H54 (cell line): Measurements from ENCODE around the gene MGAT4A.

Source experiments
- DNase-seq: peaks from one replicate; pipeline ENCODE4 v3.0.0; 2011; ENCODE audit warnings: low spot score, mixed read lengths; ENCODE audit not compliant: insufficient read length
- FAIRE-seq: peaks from 3 replicates; lab custom pipeline; 2011; peaks lifted over from hg19 to GRCh38; lab: Jason Lieb, UNC
- POLR2A ChIP-seq: IDR thresholded peaks from 2 replicates; pipeline ENCODE4 v1.6.1; 2011; ENCODE audit warnings: low read depth, mild to moderate bottlenecking, low read length

MGAT4A gene

DNA sequence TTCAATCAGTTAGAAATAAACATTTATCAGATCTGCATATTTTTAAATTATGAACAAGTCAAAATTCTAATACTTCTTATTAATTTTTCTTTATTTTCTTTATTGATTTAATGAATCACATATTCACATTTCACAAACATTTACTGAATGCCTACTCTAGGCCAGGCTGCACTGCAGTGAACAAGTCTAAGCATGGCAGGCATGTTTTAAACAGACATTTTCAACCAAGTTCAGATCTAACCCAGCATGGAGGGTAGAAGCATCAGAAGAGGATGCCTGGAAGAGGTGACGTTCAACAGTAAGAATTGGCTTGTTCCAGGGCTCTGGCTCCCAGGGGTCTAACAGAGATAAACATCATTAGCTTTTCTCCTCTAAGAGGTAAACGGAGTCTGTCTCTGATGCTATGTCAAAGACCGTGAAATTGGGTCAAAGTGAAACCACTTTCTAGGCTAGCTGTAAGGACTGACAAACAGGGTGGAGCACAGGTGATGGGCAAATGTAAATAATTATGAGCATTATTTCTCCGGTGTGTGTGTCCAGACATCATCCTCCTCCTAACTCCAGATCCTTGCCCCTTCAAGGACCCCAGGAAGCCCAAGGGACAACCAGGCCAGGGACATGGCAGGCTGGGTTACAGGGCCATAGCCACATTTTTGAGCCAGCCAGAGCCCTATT lies 72.0 kb downstream of the MGAT4A start:
- no peak for TF ChIP-seq POLR2A
- no peak for FAIRE-seq
- no peak for DNase-seq

DNA sequence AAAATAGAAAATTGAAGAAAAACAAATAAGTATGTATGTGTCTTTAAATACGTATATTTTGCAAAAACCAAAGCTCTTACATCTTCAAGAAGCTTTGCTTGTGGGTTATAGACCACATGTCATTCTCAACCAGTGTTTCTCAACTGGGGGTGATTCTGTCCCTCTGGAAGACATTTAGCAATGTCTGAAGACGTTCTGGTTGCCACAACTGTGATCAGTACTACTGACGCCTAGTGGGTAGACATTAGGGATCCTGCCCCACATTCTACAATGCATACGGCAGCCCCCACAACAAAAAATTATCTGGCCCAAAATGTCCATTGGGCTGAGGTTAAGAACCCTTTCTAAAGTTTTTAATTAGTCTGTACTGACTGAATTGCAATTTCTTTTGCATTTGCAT lies 74.1 kb downstream of the MGAT4A start:
- no peak for FAIRE-seq
- no peak for DNase-seq
- TF ChIP-seq POLR2A = no peak

DNA sequence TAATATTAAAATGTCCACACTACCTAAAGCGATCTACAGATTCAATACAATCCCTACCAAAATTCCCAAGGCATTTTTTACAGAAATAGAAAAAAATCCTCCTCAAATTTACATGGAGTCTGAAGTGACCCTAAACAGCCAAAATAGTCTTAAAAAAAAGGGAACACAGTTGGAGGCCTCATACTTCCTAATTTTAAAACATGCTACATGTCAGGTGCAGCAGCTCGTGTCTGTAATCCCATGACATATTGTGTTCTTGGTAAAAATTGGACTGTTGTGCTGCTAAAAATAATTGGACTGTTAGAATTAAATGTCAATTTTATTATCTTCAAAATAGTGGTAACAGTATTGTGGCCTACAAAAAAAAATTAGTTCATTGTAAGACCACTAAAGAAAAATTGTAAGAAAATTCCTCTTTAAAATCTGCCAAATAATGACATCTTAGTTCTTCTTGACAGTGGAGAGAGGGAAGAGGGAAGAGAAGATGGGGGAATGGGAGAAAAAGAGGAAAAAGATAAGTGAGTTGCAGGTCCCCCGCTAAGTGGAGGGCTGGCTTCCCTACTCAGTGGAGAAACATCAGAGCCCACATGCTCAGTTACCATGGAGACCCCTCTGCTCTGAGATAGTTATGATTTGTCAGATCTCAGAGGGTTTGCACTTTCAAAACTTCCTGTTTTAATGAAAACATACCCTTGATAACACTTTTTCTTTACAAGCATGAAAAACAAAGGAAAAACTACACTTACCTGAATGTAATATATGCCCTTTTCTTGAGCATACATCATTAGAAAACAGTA lies 76.0 kb downstream of the MGAT4A start:
- DNase-seq (no peak), FAIRE-seq (no peak)

DNA sequence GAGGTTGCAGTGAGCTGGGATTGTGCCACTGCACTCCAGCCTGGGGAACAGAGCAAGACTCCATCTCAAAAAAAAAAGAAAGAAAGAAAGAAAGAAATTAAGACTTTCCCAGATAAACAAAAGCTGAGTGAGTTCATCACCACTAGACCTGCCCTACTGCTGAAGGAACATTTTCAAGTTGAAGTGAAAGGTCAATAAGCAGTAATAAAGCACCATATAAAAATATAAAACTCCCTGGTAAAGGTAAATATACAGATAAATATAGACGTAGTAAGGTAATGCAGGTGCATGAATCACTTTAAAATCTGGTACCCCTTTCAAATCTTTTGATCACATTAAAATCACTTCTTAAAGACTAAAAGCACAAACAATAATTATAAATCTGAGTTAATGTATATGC lies 79.9 kb downstream of the MGAT4A start:
- DNase-seq = no peak
- TF ChIP-seq POLR2A = no peak
- no peak for FAIRE-seq

More for the DNA sequence above, 76.0 kb downstream of the MGAT4A start:
- TF ChIP-seq POLR2A = no peak

- no peak for DNase-seq
- no peak for TF ChIP-seq POLR2A
- FAIRE-seq = no peak
Measured at GRCh38 chr2:98649992-98650375, 80.9 kb downstream of the MGAT4A start.

GRCh38 chr2:98649135-98649991 lies 81.6 kb downstream of the MGAT4A start:
- FAIRE-seq (peak; percentile 79), DNase-seq (peak; percentile 31)
- no peak for TF ChIP-seq POLR2A

GRCh38 chr2:98648451-98648850 lies 82.5 kb downstream of the MGAT4A start:
- no peak for TF ChIP-seq POLR2A
- DNase-seq = no peak
- FAIRE-seq = no peak

DNA sequence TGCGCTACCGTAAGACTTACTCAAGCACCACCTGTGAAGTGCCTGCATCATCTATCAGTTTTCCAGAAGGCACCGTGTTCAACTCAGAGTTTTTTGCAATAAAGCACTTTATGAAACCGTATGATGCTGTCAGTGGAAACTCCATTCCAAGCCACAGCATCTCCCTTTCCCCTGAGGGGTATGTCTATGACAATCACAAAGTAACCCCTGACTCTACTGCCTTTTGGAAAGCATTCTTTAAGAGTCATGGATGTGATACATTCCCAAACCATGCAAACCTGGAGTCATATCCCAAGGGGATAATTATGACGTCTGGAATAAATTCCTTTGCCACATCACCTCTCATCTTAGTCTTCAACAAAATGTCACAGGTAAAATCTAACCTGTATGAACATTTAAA lies 83.3 kb downstream of the MGAT4A start:
- TF ChIP-seq POLR2A = no peak
- FAIRE-seq (no peak), DNase-seq (no peak)

DNA sequence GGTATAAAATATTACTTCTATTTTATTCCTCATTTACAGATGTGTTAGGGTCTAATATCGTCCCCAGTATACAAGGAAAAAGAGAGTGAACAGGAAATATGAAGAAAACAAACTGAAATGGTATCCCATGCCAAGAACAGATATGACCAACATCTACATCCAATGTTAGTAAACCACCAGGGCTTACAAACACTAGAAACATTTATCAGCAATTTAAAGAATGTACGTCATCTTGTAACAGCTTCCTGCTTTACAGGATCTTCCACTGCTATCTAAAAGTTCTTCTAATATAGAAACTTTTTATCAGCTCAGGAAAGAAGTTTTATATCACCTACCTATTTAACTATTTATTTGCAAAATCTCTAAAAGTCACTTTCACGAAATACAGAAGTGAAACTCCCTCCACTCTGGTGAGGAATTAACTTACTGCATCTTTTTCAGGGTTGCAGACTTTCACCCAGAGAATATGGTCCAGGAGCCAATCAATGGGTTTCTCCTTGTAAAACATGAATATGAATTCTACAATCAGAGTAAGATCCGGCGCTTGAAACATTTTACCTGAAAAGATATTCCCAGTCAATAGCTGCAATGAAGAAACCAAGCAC lies 87.3 kb downstream of the MGAT4A start:
- FAIRE-seq (no peak), DNase-seq (no peak)
- TF ChIP-seq POLR2A = no peak

DNA sequence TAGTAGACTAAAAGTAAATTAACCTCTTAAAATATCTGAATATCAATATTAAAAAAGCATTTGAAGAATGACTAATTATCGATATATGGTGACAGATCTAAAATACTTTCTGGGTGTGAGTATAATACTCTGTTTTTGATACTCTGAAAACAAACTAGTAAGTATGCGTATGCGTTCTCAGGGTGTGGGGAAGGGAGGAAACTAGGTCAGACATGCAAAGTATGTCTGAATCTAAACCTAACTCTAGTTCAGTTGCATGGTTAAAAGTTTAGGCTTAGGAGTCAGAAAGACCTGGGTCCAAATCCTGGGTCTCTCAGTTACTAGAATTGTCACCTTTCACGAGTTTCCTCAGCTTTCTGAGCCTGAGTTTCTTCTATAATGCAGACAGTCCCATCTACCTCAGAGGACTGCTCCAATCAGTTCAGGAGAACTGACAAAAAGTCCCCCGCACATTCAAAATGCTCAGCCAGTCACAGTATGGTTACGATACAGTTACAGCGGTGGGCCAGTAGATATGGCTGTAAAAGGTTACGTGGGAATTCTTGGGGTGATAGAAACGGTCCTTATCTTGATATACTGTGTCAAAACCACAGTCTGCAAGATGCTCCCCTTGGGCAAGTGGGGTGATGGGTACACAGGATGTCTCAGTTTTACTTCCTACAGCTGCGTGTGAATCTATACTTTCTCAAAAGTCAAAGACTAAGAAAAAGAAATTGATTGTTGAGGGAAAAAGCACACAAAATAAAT lies 93.4 kb downstream of the MGAT4A start:
- FAIRE-seq (no peak), DNase-seq (no peak)
- no peak for TF ChIP-seq POLR2A

DNA sequence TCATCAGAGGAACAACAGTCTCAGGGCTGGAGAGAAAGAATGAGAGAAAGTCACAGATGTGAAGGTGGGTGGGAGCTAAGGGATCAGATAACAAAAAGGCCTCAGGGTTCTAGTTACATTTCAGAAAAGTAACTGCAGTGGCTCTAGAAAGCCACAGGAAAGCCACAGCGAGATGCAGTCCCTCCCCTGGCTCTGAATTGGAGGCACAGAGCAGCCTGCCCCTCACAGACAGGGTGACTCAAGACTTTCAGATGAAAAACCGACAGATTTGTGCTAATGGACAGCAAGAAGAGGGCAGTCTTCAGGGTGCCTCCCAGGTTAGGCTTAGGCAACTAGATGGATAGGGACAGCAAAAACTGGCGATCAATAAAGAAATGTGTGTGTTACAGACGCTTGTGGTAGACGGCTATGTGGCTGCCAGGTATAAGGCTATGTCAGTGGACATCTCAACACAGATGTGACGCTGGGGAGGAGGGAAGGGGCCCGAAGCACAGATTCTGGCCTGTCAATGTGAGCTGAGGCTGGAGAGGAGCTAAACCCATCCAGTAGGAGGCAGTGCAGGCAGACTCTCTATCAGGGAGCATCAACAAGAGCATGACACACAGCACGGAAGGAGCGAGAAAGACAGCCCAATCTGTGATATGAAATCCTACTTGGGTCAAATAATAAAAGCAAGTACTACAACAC lies 96.4 kb downstream of the MGAT4A start:
- no peak for TF ChIP-seq POLR2A
- DNase-seq = no peak
- FAIRE-seq = peak; percentile 62

DNA sequence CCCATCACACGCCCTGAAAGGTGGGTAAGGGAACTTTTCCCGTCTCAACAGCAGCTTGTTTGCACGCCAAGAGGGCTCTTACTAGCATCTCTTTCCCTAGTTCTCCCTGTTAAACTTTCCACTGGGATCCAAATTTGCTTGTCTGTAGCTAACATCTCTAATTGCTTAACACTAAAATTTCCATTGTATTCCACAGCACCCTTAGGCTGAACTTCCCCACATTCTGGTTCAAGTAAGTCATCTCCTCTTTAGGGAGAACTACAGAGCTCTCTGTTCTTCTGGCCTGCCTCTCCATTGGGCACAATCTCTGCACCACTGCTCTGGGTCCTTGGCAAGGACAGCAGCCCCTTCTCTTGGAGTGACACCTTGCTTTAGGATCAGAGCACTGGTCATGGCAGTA lies 98.6 kb downstream of the MGAT4A start:
- FAIRE-seq (no peak), DNase-seq (no peak)
- no peak for TF ChIP-seq POLR2A
